ENCODE data around the gene AIM2. TPM values are rescaled to one million over a fixed set of nuclear protein-coding genes. Genes with fewer than 3 reads are reported as not detected.
"Not testable (repeated sequence)": the region's sequence is repeated elsewhere in the genome, so short reads cannot be mapped to it uniquely, and the experiment has no call there.

AIM2 gene
- total RNA-seq, 4 donors from 2014 or later, result 0.19 to 0.54 (median 0.30) TPM; not detected in 1

DNA sequence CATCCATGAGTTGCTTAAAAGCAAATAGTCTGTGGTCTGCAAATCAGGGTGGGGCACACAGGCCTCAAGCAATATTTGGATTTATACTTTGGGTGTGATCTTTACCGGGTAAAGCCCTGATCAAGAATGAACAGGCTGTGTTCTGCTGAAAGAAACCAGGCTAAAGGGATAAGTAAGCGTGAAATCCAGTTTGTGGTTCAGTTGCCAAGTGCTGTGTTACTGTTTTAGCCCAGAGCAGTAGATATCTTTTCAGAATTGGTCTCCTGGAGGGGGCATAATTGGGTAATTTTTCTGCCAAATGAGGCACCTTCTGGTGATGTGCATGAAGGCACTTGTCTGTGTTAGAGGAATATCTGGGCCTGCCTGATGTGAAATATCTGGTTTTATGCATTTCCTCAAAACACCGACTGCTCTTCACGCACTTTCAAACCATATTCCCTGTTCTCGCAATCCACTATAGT, 21.4 kb downstream of the AIM2 start:
- Histone ChIP-seq H3K36me3 (peaks cover 3 to 56% of the 10 kb centered on the region in 2 donors), H3K27me3 (no peaks in the 10 kb centered on the region), H3K27ac (no peak overlapping the region), H3K4me3 (no peak overlapping the region), H3K9me3 (no peaks in the 10 kb centered on the region), H3K4me1 (no peaks in the 10 kb centered on the region)
- 64 to 78% methylated on average over 3 to 5 of the region's 5 CpGs for WGBS, 2 donors (ENCODE audit: low coverage in 1 of 2)
- no peak for ATAC-seq
- TF ChIP-seq POLR2A (IDR thresholded peaks at IDR 0.05) (no peak), POLR2AphosphoS5 (IDR thresholded peaks at IDR 0.05) (no peak), EP300 (IDR thresholded peaks at IDR 0.05) (no peak)
- TF ChIP-seq, protein P1, sequence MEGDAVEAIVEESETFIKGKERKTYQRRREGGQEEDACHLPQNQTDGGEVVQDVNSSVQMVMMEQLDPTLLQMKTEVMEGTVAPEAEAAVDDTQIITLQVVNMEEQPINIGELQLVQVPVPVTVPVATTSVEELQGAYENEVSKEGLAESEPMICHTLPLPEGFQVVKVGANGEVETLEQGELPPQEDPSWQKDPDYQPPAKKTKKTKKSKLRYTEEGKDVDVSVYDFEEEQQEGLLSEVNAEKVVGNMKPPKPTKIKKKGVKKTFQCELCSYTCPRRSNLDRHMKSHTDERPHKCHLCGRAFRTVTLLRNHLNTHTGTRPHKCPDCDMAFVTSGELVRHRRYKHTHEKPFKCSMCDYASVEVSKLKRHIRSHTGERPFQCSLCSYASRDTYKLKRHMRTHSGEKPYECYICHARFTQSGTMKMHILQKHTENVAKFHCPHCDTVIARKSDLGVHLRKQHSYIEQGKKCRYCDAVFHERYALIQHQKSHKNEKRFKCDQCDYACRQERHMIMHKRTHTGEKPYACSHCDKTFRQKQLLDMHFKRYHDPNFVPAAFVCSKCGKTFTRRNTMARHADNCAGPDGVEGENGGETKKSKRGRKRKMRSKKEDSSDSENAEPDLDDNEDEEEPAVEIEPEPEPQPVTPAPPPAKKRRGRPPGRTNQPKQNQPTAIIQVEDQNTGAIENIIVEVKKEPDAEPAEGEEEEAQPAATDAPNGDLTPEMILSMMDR (IDR thresholded peaks at IDR 0.05), result no peak

DNA sequence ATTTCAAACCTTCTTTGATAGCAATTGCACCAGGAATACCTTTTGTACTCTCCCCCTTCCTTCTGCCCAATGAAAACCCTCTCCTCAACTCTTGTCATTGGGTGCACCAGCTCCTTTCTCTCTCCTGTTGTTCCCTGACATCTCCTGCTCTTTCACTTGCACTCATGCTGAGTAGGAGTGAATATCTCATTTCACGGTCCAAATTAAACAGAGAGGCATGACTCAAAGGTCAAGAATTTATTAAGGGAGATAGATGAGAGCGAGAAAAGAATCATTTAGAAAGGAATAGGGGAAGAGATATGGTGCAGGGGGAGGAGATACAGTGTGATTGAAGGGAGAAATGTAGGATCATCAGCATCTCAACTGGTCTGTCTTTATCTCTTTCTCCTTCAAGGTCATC, 22.1 kb downstream of the AIM2 start:
- H3K27ac ChIP-seq, result no peak overlapping the region
- no peaks in the 10 kb centered on the region for H3K27me3 ChIP-seq
- no peak overlapping the region for H3K4me3 ChIP-seq
- WGBS, 2 donors (ENCODE audit: low coverage in 1 of 2), result 25% methylated on average over 1 of the region's 2 CpGs; no CpG with 5 or more reads in 1 of the 2 donors
- no peaks in the 10 kb centered on the region for H3K4me1 ChIP-seq
- TF ChIP-seq POLR2A (IDR thresholded peaks at IDR 0.05) (no peak), POLR2AphosphoS5 (IDR thresholded peaks at IDR 0.05) (no peak), EP300 (IDR thresholded peaks at IDR 0.05) (no peak)
- TF ChIP-seq, protein P1 (IDR thresholded peaks at IDR 0.05), result no peak
- no peaks in the 10 kb centered on the region for H3K9me3 ChIP-seq
- ATAC-seq, result no peak
- H3K36me3 ChIP-seq, result peaks cover 3 to 57% of the 10 kb centered on the region in 2 donors

DNA sequence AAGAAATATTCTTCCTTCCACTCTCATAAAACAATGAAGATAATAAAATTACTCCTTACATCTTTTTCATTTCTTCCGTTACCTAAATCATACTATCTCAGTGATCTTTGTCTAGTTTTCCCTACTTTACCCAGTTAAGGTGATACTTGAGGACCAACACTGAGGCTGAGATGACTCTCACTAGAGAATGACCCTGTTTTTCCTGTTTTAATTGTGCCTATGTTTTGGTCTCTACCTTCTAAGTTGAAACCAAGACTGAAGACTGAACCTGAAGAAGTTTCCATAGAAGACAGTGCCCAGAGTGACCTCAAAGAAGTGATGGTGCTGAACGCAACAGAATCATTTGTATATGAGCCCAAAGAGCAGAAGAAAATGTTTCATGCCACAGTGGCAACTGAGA, 25.1 kb downstream of the AIM2 start:
- WGBS, 2 donors (ENCODE audit: low coverage in 1 of 2), result 96 to 100% methylated on average over 1 to 2 of the region's 2 CpGs
- Histone ChIP-seq H3K36me3 (peaks cover 3 to 63% of the 10 kb centered on the region in 2 donors), H3K4me3 (no peak overlapping the region), H3K4me1 (no peaks in the 10 kb centered on the region), H3K9me3 (no peaks in the 10 kb centered on the region), H3K27ac (no peak overlapping the region), H3K27me3 (no peaks in the 10 kb centered on the region)
- TF ChIP-seq EP300 (IDR thresholded peaks at IDR 0.05) (no peak), POLR2A (IDR thresholded peaks at IDR 0.05) (no peak), POLR2AphosphoS5 (IDR thresholded peaks at IDR 0.05) (no peak)
- TF ChIP-seq, protein P1 (IDR thresholded peaks at IDR 0.05), result no peak
- no peak for ATAC-seq

DNA sequence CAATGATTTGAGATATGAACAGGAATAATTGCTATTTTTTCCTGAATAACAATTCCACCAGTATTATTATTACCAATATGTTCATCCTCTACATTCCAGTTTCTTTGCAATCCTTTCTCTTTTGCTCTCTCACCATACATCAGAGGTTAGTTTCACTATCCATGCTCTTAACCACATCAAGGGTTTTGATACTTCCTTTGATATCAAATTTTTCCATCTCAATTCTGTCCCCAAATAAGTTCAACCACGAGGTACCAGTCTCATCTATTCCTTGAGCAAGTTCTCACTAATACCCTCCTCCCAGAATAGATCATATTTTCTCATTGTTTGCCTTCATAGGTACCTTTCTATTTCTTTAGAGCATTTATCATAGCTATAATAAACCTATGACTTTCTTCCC, 30.1 kb downstream of the AIM2 start:
- H3K27me3 ChIP-seq, ATAC-seq, H3K9me3 ChIP-seq, H3K27ac ChIP-seq, H3K4me1 ChIP-seq, H3K4me3 ChIP-seq: not testable (repeated sequence)
- WGBS, 2 donors (ENCODE audit: low coverage in 1 of 2), result 47 to 67% methylated on average over 1 of the region's 1 CpG
- H3K36me3 ChIP-seq, result peaks cover 0 to 48% of the 10 kb centered on the region in 2 donors

DNA sequence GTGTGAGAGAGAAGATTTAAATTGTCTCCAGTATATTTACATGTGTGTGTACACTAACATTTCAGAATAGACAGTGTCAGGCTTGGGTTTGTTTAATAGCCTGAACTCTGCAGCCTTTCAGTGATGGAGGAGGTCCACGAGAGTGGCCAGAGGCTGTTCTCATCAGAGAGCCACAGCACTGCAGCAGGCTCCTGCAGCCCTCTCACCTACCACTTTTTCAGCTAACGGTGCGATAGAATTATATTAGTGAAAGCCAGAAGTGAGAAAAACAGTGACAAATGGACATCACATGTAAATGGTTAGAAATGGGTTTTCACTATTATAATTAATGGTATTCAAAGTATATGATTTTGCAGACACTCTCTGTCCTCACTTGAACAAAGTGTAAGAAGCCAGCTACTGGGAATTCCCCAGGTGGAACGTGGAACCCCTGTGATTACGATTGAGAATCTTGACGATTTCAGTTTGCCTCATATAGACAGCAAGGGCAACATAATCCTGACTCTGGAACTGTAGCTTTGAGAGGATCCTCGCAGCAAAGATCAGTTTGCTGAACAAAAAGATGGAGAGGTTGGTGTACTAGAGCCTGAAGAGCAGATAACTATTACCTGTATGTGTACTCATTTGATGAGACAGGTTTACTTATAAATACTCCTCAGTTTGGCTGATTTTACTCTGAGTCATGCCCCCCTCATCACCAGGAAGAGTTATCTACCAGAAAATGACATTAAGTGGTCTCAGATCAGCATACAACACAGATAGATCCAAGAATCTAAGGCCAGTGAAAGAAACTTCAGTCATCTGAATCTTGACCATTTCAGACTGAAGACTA, 35.5 kb downstream of the AIM2 start:
- Histone ChIP-seq H3K36me3 (peaks cover 0 to 77% of the 10 kb centered on the region in 2 donors), H3K4me3 (no peak overlapping the region), H3K4me1 (no peaks in the 10 kb centered on the region), H3K27me3 (no peaks in the 10 kb centered on the region), H3K9me3 (no peaks in the 10 kb centered on the region), H3K27ac (no peak overlapping the region)
- ATAC-seq, result no peak
- 79 to 87% methylated on average over 3 to 7 of the region's 7 CpGs for WGBS, 2 donors (ENCODE audit: low coverage in 1 of 2)
- TF ChIP-seq POLR2A (IDR thresholded peaks at IDR 0.05) (no peak), EP300 (IDR thresholded peaks at IDR 0.05) (no peak), POLR2AphosphoS5 (IDR thresholded peaks at IDR 0.05) (no peak)
- TF ChIP-seq, protein P1 (IDR thresholded peaks at IDR 0.05), result no peak

Data from gastroesophageal sphincter (tissue), 4 donors.